ENCODE results near the gene INPP5A.
"Not testable (repeated sequence)": the region's sequence is repeated elsewhere in the genome, so short reads cannot be mapped to it uniquely, and the experiment has no call there.

The INPP5A gene

DNA sequence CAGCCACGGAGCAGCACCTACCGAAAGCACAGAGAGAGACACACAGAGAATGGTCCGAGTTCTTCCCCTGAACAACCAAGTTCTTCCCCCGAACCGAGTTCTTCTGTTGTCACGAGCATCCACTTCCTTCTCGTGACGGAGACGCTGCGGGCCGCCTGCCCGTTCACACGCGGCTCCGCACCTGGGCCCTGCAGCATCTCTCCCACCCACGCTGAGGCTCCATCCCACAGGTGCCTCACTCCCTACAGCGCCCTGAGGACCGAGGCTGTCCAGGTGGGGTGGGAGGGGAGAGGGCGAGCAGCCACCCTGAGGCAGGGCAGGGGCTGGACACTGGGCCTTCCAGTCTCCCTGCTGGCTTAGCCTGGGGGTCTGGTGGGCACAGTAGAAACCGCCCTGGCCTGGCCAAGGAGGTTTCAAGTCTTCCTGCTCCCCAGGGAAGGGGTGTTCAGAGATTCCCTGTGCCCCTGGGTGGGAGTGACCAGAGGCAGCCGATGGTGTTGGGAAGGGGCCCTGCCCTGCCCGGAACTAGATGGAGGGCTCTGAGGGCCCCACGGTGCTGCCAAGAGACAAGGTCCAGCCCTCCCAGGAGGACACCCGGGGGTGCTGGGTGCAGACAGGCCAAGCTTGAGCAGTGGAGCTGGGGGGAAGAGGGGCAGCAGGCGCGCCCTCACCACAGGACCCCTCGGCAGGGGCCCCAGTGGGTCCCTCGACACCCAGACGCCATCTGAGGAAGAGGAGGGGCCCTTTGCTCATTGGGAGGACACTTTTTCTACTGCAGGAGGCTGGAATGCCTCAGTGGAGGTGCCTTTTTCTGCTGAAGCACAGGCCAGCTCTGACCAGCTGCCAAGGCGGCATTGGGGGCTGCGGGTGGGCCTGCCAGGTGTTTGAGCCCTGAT lies 253.6 kb downstream of the INPP5A start:
- TF ChIP-seq ISL1 (CRISPR knock-in tag; IDR thresholded peaks at IDR 0.05): no peak
- TF ChIP-seq, protein P1, sequence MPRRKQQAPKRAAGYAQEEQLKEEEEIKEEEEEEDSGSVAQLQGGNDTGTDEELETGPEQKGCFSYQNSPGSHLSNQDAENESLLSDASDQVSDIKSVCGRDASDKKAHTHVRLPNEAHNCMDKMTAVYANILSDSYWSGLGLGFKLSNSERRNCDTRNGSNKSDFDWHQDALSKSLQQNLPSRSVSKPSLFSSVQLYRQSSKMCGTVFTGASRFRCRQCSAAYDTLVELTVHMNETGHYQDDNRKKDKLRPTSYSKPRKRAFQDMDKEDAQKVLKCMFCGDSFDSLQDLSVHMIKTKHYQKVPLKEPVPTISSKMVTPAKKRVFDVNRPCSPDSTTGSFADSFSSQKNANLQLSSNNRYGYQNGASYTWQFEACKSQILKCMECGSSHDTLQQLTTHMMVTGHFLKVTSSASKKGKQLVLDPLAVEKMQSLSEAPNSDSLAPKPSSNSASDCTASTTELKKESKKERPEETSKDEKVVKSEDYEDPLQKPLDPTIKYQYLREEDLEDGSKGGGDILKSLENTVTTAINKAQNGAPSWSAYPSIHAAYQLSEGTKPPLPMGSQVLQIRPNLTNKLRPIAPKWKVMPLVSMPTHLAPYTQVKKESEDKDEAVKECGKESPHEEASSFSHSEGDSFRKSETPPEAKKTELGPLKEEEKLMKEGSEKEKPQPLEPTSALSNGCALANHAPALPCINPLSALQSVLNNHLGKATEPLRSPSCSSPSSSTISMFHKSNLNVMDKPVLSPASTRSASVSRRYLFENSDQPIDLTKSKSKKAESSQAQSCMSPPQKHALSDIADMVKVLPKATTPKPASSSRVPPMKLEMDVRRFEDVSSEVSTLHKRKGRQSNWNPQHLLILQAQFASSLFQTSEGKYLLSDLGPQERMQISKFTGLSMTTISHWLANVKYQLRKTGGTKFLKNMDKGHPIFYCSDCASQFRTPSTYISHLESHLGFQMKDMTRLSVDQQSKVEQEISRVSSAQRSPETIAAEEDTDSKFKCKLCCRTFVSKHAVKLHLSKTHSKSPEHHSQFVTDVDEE (CRISPR knock-in tag; IDR thresholded peaks at IDR 0.05): no peak
- no peak for TF ChIP-seq ZFP30 (CRISPR knock-in tag; IDR thresholded peaks at IDR 0.05)
- no peak for TF ChIP-seq TCF4 (CRISPR knock-in tag; IDR thresholded peaks at IDR 0.05; ENCODE audit: borderline replicate concordance)
- no peak for TF ChIP-seq CSDC2 (CRISPR knock-in tag; IDR thresholded peaks at IDR 0.05)
- peak; percentile 7; the same call in 2 of the 3 replicates for ATAC-seq

GRCh38 chr10:132792099-132792498 lies 254.5 kb downstream of the INPP5A start:
- ATAC-seq: not testable (repeated sequence)

GRCh38 chr10:132792796-132793195 lies 255.2 kb downstream of the INPP5A start:
- no peak for ATAC-seq

GRCh38 chr10:132793213-132793612 lies 255.6 kb downstream of the INPP5A start:
- no peak for ATAC-seq
- no peak for TF ChIP-seq POU6F1 (CRISPR knock-in tag; IDR thresholded peaks at IDR 0.05; ENCODE audit: borderline replicate concordance, low read depth)
- TF ChIP-seq, protein P1 (CRISPR knock-in tag; IDR thresholded peaks at IDR 0.05): no peak
- no peak for TF ChIP-seq TOX (CRISPR knock-in tag; IDR thresholded peaks at IDR 0.05; ENCODE audit: borderline replicate concordance)
- TF ChIP-seq ARNTL (CRISPR knock-in tag; IDR thresholded peaks at IDR 0.05; ENCODE audit: borderline replicate concordance, low read depth): no peak
- TF ChIP-seq RARB (CRISPR knock-in tag; IDR thresholded peaks at IDR 0.05): no peak
- no peak for TF ChIP-seq CSDC2 (CRISPR knock-in tag; IDR thresholded peaks at IDR 0.05)
- TF ChIP-seq PPARA (CRISPR knock-in tag; IDR thresholded peaks at IDR 0.05; ENCODE audit: borderline replicate concordance): no peak
- TF ChIP-seq ZNF70 (CRISPR knock-in tag; IDR thresholded peaks at IDR 0.05): no peak
- TF ChIP-seq TCF4 (CRISPR knock-in tag; IDR thresholded peaks at IDR 0.05; ENCODE audit: borderline replicate concordance): no peak
- no peak for TF ChIP-seq SNAI2 (CRISPR knock-in tag; IDR thresholded peaks at IDR 0.05)
- no peak for TF ChIP-seq ZFP3 (CRISPR knock-in tag; IDR thresholded peaks at IDR 0.05)
- no peak for TF ChIP-seq PATZ1 (CRISPR knock-in tag; IDR thresholded peaks at IDR 0.05; ENCODE audit: borderline replicate concordance)

More at GRCh38 chr10:132792796-132793195, 255.2 kb downstream of the INPP5A start:
- no peak for TF ChIP-seq SNAI2 (CRISPR knock-in tag; IDR thresholded peaks at IDR 0.05)
- TF ChIP-seq PATZ1 (CRISPR knock-in tag; IDR thresholded peaks at IDR 0.05; ENCODE audit: borderline replicate concordance): no peak
- TF ChIP-seq GLIS3 (CRISPR knock-in tag; IDR thresholded peaks at IDR 0.05): no peak
- TF ChIP-seq ZNF8 (CRISPR knock-in tag; IDR thresholded peaks at IDR 0.05): no peak
- TF ChIP-seq ISL1 (CRISPR knock-in tag; IDR thresholded peaks at IDR 0.05): no peak
- TF ChIP-seq OSR1 (CRISPR knock-in tag; IDR thresholded peaks at IDR 0.05): no peak
- TF ChIP-seq, protein P1 (CRISPR knock-in tag; IDR thresholded peaks at IDR 0.05): no peak

Measured in SK-N-SH treated with all-trans-retinoic acid at 6 μM for 48 hours (cell line).